CD14-positive monocyte (primary cell): ENCODE results near the gene MRPL10. TPM values are rescaled to one million over a fixed set of nuclear protein-coding genes. Genes with fewer than 3 reads are reported as not detected.
"Not testable (repeated sequence)": the region's sequence is repeated elsewhere in the genome, so short reads cannot be mapped to it uniquely, and the experiment has no call there.

Experiments
- DNase-seq, 3 donors: peaks; one replicate each; pipeline ENCODE4 v3.0.0-alpha.2; 2011 to 2022
- H2AFZ ChIP-seq: 2 replicates; pipeline ENCODE4 v1.6.0; 2012; ENCODE audit warnings: mild to moderate bottlenecking, low read depth, low read length, inconsistent platforms; ENCODE audit not compliant: insufficient read depth, poor library complexity, severe bottlenecking
- H3K27ac ChIP-seq, 2 donors: 1 replicate in 1 of 2; 2 replicates in 1 of 2; pipeline ENCODE4 v1.5.1; 2012 to 2013; ENCODE audit warnings: low read length in 2 of 2, control low read depth in 1 of 2, inconsistent platforms in 1 of 2, low read depth in 1 of 2, mild to moderate bottlenecking in 1 of 2
- H3K27me3 ChIP-seq, 2 donors: one replicate each; pipeline versions ENCODE4 v1.6.0 to v1.6.1; 2011 to 2013; ENCODE audit warnings: low read length in 2 of 2; ENCODE audit not compliant: control insufficient read depth in 2 of 2, insufficient read depth in 2 of 2
- H3K36me3 ChIP-seq, 2 donors: replicated peaks in 1 of 2; 1 replicate in 1 of 2; 2 replicates in 1 of 2; pipeline versions ENCODE4 v1.5.1 to v1.6.1; 2012 to 2013; ENCODE audit warnings: low read length in 2 of 2, control low read depth in 1 of 2, inconsistent platforms in 1 of 2, mild to moderate bottlenecking in 1 of 2; ENCODE audit not compliant: insufficient read depth in 2 of 2, control insufficient read depth in 1 of 2
- H3K4me1 ChIP-seq, 2 donors: 1 replicate in 1 of 2; 2 replicates in 1 of 2; pipeline versions ENCODE4 v1.5.1 to v1.6.1; 2012 to 2013; ENCODE audit warnings: low read length in 2 of 2, control low read depth in 1 of 2, inconsistent platforms in 1 of 2, mild to moderate bottlenecking in 1 of 2, moderate library complexity in 1 of 2; ENCODE audit not compliant: insufficient read depth in 2 of 2, control insufficient read depth in 1 of 2
- H3K4me2 ChIP-seq: replicated peaks from 2 replicates; pipeline ENCODE3; 2012; ENCODE audit warnings: low read length, moderate library complexity, mild to moderate bottlenecking; ENCODE audit not compliant: poor library complexity, severe bottlenecking; ENCODE audit errors: extremely low read depth
- H3K4me3 ChIP-seq, 3 experiments: fragments of 200-600 bp in 1 of 3; sonication (generic) in 1 of 3; replicated peaks in 1 of 3; 1 replicate in 2 of 3; 2 replicates in 1 of 3; pipeline ENCODE4 v1.5.1; 2011 to 2013; ENCODE audit warnings: low read length in 3 of 3, mild to moderate bottlenecking in 3 of 3, control low read depth in 2 of 3, low read depth in 2 of 3, inconsistent platforms in 1 of 3, moderate library complexity in 1 of 3
- H3K79me2 ChIP-seq: 2 replicates; pipeline ENCODE4 v1.6.0; 2012; ENCODE audit warnings: mild to moderate bottlenecking, control low read depth, inconsistent platforms, low read length, moderate library complexity; ENCODE audit not compliant: insufficient read depth
- H3K9ac ChIP-seq: 2 replicates; pipeline ENCODE4 v1.6.0; 2017; ENCODE audit warnings: low read length, mild to moderate bottlenecking; ENCODE audit not compliant: insufficient read depth, poor library complexity, severe bottlenecking
- H3K9me3 ChIP-seq, 2 donors: replicated peaks in 1 of 2; 1 replicate in 1 of 2; 2 replicates in 1 of 2; pipeline versions ENCODE4 v1.5.1 to v1.6.1; 2012 to 2013; ENCODE audit warnings: low read length in 2 of 2, control low read depth in 1 of 2; ENCODE audit not compliant: control insufficient read depth in 1 of 2, insufficient read depth in 1 of 2
- H4K20me1 ChIP-seq: 2 replicates; pipeline ENCODE4 v1.6.0; 2012; ENCODE audit warnings: mild to moderate bottlenecking, low read length, control low read depth, moderate library complexity; ENCODE audit not compliant: insufficient read depth
- H3K27ac Mint-ChIP-seq, 7 donors: one replicate each; pipeline ENCODE4 v1.8.0; 2020; ENCODE audit warnings: mild to moderate bottlenecking in 7 of 7, mixed read lengths in 7 of 7, moderate library complexity in 6 of 7, inconsistent platforms in 2 of 7
- H3K27me3 Mint-ChIP-seq, 3 donors: one replicate each; pipeline ENCODE4 v1.8.0; 2021 to 2022; ENCODE audit warnings: low read depth in 3 of 3, mild to moderate bottlenecking in 3 of 3, mixed read lengths in 3 of 3, moderate library complexity in 3 of 3, inconsistent platforms in 1 of 3
- H3K36me3 Mint-ChIP-seq, 2 donors: one replicate each; pipeline ENCODE4 v1.8.0; 2020; ENCODE audit warnings: mixed read lengths in 2 of 2, inconsistent platforms in 1 of 2, mild to moderate bottlenecking in 1 of 2
- H3K4me1 Mint-ChIP-seq: one replicate; pipeline ENCODE4 v1.8.0; 2020; ENCODE audit warnings: mild to moderate bottlenecking, mixed read lengths
- H3K4me3 Mint-ChIP-seq, 2 donors: one replicate each; pipeline ENCODE4 v1.8.0; 2020; ENCODE audit warnings: mild to moderate bottlenecking in 2 of 2, mixed read lengths in 2 of 2, moderate library complexity in 1 of 2
- H3K9me3 Mint-ChIP-seq, 7 donors: one replicate each; pipeline ENCODE4 v1.8.0; 2020 to 2022; ENCODE audit warnings: mixed read lengths in 7 of 7, mild to moderate bottlenecking in 6 of 7, moderate library complexity in 6 of 7, inconsistent platforms in 2 of 7
- CTCF ChIP-seq: fragments of 200-600 bp; IDR thresholded peaks from one replicate; pipeline ENCODE4 v1.8.0; 2022; ENCODE audit warnings: antibody characterized with exemption, mild to moderate bottlenecking
- WGBS: methylation state at CpG from one replicate; pipeline ENCODE4 v1.1.5; 2013; ENCODE audit warnings: missing lambda C conversion rate; ENCODE audit not compliant: insufficient coverage; 5-methylcytosine and 5-hydroxymethylcytosine counted together
- intact Hi-C, 2 donors: fragments of 100-400 bp; cut with micrococcal nuclease; formaldehyde crosslinking; loops; one replicate each; pipeline versions ENCODE4 v1.15.0 to v1.15.1; 2023
- polyA plus RNA-seq, 3 donors: library from polyadenylated mRNA; depleted of rRNA in 1 of 3; unstranded in 2 of 3; stranded (reverse) in 1 of 3; fragments of 300-500 nt in 2 of 3; fragments of >200 nt in 1 of 3; fragmentation: Illumina TruSeq in 2 of 3; gene quantifications; 1 replicate in 2 of 3; 2 replicates in 1 of 3; pipeline ENCODE4 v1.2.3, GENCODE V29; 2012 to 2021

Gene MRPL10
- polyA plus RNA-seq, 3 donors, result 28.5 to 32.7 (median 32.6) TPM

GRCh38 chr17:47774331-47774730, 57.0 kb downstream of the MRPL10 start:
- Histone ChIP-seq H3K27ac (no peak overlapping the region), H4K20me1 (no peaks in the 10 kb centered on the region), H3K9me3 (peaks cover 0 to 6% of the 10 kb centered on the region in 2 donors), H3K27me3 (peaks cover 15 to 36% of the 10 kb centered on the region in 2 donors), H3K36me3 (no peaks in the 10 kb centered on the region), H2AFZ (no peak overlapping the region), H3K4me1 (peaks cover 0 to 8% of the 10 kb centered on the region in 2 donors), H3K79me2 (no peaks in the 10 kb centered on the region), H3K4me2 (no peak overlapping the region), H3K4me3 (no peak overlapping the region), H3K9ac (no peak overlapping the region)
- intact Hi-C loops, result no loop called here
- no peak overlapping the region for H3K4me3 Mint-ChIP-seq
- H3K36me3 Mint-ChIP-seq, result peaks cover 0 to 1% of the 10 kb centered on the region in 2 donors
- no peak overlapping the region for H3K27ac Mint-ChIP-seq
- H3K9me3 Mint-ChIP-seq, result peaks cover 0 to 15% (median 8%) of the 10 kb centered on the region in 7 donors
- no peak for TF ChIP-seq CTCF
- no peak for DNase-seq
- peaks cover 39 to 53% (median 48%) of the 10 kb centered on the region in 3 donors for H3K27me3 Mint-ChIP-seq
- peaks cover 6% of the 10 kb centered on the region for H3K4me1 Mint-ChIP-seq
- 86% methylated on average over 3 of the region's 4 CpGs for WGBS

- peaks cover 33 to 47% (median 43%) of the 10 kb centered on the region in 3 donors for H3K27me3 Mint-ChIP-seq
- WGBS, result 100% methylated on average over 1 of the region's 9 CpGs
- intact Hi-C loops, result not testable (repeated sequence)
Measured at GRCh38 chr17:47773649-47774048, 57.7 kb downstream of the MRPL10 start.

More at GRCh38 chr17:47773649-47774048, 57.7 kb downstream of the MRPL10 start:
- DNase-seq, result peak; percentile 15 to 73 (median 35)
- not testable (repeated sequence) for H3K4me1 Mint-ChIP-seq, H2AFZ ChIP-seq, H4K20me1 ChIP-seq, H3K4me3 Mint-ChIP-seq, H3K79me2 ChIP-seq, H3K27ac Mint-ChIP-seq, H3K4me1 ChIP-seq, H3K4me3 ChIP-seq, H3K36me3 Mint-ChIP-seq, H3K36me3 ChIP-seq, H3K9me3 ChIP-seq, H3K27ac ChIP-seq, H3K9ac ChIP-seq, H3K4me2 ChIP-seq
- H3K27me3 ChIP-seq, result peaks cover 14 to 30% of the 10 kb centered on the region in 2 donors
- peaks cover 0 to 15% (median 8%) of the 10 kb centered on the region in 7 donors for H3K9me3 Mint-ChIP-seq

Other genes starting within 250 kb of the MRPL10 start
- 10 to 100 TPM in 2 of 3 donors, 1 to 10 TPM in 1; 5.8 to 83.3 (median 13.2) TPM for gene KPNB1, start 181.6 kb downstream of the MRPL10 start, polyA plus RNA-seq
- gene TBKBP1, start 137.4 kb downstream of the MRPL10 start, polyA plus RNA-seq, result 1 to 10 TPM in 1 of 3 donors, under 1 TPM in 2; 0.22 to 7.7 (median 0.45) TPM
- under 1 TPM; 0.05 to 0.16 (median 0.13) TPM for gene TBX21, start 98.3 kb downstream of the MRPL10 start, polyA plus RNA-seq
- 10 to 100 TPM in 1 of 3 donors, 1 to 10 TPM in 2; 1.6 to 17.3 (median 1.6) TPM for gene OSBPL7, start 9.7 kb downstream of the MRPL10 start, polyA plus RNA-seq
- gene LRRC46, start 129 bp upstream of the MRPL10 start, polyA plus RNA-seq, result under 1 TPM; 0.12 to 0.65 (median 0.22) TPM
- 10 to 100 TPM; 13.2 to 45.1 (median 14.5) TPM for gene SCRN2, start 9.7 kb upstream of the MRPL10 start, polyA plus RNA-seq
- under 1 TPM in 1 of 3 donors, not detected in 2; 0.06 TPM for gene SP6, start 19.6 kb upstream of the MRPL10 start, polyA plus RNA-seq
- 10 to 100 TPM in 1 of 3 donors, 1 to 10 TPM in 2; 3.1 to 26.7 (median 6.8) TPM for gene SP2, start 64.7 kb upstream of the MRPL10 start, polyA plus RNA-seq
- gene PNPO, start 110.0 kb upstream of the MRPL10 start, polyA plus RNA-seq, result 10 to 100 TPM; 13.2 to 34.2 (median 29.7) TPM
- gene PRR15L, start 126.3 kb upstream of the MRPL10 start, polyA plus RNA-seq, result not detected
- gene CDK5RAP3, start 139.6 kb upstream of the MRPL10 start, polyA plus RNA-seq, result 100 to 1,000 TPM in 1 of 3 donors, 10 to 100 TPM in 2; 86.1 to 782 (median 94.4) TPM
- gene COPZ2, start 206.3 kb upstream of the MRPL10 start, polyA plus RNA-seq, result 10 to 100 TPM in 1 of 3 donors, 1 to 10 TPM in 2; 4.2 to 12.2 (median 6.9) TPM
- gene NFE2L1, start 216.8 kb upstream of the MRPL10 start, polyA plus RNA-seq, result 10 to 100 TPM in 1 of 3 donors, 1 to 10 TPM in 2; 2.8 to 27.0 (median 7.1) TPM